GM21381 (cell line): ENCODE measurements around the gene KCNT1.
"Not testable (repeated sequence)": the region's sequence is repeated elsewhere in the genome, so short reads cannot be mapped to it uniquely, and the experiment has no call there.

Experiments
- ATAC-seq: cut with Tn5 transposase; IDR thresholded peaks from one replicate; pipeline ENCODE4 v1.9.1; 2021; ENCODE audit warnings: mild to moderate bottlenecking, moderate library complexity; ENCODE audit not compliant: unreplicated experiment

Gene KCNT1

DNA sequence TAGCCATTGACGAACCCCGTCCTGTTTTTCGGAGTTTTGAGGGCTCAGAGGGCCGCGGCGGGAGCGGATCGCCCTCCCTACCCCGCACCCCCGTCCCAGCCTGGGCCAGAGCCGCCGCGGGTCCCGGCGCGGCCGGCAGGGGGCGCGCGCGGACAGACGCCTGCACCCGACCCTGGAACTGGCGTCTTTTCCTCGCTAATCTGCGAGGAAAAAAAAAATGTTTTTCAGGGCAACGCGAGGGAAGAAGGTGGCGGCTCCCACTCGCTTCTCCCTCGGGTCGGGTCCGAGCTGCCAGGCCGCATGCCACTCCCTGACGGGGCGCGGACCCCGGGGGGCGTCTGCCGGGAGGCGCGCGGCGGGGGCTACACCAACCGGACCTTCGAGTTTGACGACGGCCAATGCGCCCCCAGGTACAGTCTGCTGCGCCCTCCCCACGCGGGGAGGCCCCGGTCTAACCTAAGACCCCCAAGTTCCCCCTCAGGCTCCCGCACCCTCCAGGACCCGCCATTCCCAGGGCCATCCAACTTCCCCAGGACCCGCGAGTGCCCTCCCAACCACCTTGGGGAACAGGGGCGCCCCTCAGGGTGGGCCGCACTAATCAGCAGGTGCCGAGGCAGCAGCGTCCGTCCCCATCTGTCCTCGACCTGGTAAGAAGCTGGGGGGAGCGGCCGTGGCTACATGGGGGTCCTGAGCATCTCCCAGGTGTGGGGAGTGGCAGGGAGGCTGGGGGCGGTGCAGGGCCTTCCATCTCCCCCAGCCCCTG is at the start of gene KCNT1:
KCNT1 (plus strand) TSS at position 227 of the 763 bp plus-strand sequence; CDS start at position 301, 74 bp downstream.
- ATAC-seq: no peak

DNA sequence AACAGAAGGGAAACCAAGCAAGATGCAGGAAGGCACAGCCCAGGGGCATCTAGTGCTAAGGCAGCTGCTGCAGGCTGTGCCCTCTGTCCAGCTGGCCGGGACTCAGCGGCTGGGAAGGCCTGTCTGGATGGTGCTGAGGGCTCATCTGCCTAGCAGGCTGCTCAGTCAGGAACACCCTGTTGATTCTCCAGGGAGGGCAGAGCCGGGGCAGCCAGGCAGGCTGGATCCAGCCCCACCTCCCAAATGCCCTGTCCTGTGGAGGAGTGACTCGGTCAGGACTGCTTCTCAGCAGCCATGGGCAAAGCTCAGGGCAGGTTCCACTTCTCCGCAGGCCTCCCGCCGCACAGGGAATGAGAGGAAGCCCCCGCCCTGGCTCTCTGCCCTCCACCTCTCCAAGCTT is 46.7 kb upstream of the KCNT1 start:
- no peak for ATAC-seq

DNA sequence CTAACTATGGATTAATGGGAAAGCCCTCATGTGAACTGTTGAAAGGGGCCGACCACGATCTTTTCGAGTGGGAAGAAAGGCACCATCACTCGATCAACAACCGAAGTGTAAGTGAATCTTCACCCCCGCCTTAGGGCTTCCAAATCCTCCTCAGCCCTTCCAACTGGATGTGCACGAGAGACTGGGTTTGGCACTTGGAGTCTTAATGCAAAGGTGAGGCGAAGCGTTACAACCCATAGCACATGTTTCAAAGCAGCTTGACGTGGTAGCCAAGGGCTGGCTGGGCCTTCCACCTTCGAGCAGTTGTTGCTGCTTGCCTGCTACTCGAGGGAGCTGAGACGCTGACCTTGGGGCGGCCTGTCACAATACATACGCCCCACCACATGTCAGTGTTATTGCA is 44.6 kb upstream of the KCNT1 start:
- no peak for ATAC-seq

DNA sequence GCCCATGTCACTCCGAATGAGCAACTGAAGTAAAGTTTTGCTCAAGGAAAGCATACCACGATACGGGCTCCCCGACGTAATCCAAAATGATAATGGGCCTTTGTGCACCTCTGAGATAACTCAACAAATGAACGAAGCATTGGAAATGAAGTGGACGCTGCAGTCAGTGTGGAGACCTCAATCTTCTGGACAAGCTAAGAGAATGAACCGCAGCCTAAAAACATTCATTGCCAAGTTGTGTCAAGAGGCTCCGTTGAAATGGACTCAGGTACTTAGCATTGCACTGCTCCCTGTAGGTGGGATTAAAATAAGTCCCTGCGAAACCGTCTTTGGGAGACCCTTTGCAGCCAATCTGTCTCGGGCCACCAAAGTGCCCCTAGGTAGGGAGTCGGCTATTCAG is 42.7 kb upstream of the KCNT1 start:
- no peak for ATAC-seq

DNA sequence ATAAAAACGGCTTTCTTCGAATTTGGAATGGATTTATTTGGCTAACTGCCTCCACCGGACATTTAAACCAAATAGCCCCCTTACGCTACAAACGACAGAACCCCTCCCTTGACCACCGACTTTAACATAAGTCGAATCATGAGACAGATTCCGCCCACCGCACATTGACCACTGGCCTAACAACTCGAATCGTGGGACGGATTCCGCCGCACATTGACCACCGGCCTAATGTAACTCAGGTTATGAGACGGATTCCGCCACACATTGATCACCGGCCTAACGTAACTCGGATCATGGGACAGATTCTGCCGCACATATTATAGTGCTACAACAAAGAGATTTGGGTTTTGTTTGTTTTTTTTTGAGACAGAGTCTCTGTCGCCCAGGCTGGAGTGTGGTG is 41.6 kb upstream of the KCNT1 start:
- no peak for ATAC-seq

DNA sequence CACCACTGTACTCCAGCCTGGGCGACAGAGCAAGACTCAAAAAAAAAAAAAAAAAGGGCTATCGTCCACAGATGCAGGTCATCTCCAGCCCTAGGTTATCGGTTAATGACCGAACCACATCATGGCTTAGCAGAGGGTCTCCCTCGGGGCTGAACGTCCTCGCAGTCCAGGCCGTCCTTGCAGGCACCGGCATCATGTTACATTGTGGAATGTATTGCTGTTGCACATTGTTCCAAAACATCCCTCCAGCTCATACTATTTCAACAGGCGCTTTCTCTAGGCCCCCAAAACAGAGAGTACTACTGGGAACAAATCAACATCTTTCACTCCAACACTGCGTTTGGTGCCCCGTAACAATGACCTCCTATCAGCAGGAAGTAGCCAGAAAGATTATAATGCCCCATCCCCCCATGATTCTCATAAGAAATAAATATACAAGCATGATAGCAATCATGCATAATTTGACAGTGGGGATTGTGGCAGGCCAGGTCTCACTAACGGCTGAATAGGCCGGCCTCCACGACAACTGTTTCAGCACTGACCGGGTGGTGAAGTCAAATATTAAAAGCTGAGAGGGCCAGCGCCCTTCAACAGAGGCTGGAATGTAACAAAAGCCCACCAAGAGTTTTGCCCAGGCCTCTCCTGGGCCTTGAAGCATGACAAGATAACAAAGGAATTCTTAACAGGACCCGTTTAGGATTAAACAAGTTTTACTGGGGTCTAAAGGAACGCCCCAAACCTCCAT is 40.0 kb upstream of the KCNT1 start:
- ATAC-seq: no peak

- no peak for ATAC-seq
Measured at GRCh38 chr9:135662758-135663450, 39.1 kb upstream of the KCNT1 start, which contains the start of gene LCN9. LCN9 (plus strand) TSS chr9:135663309; CDS start chr9:135663322, 13 bp downstream.

- no peak for ATAC-seq
Measured at GRCh38 chr9:135663451-135663770, 38.6 kb upstream of the KCNT1 start.

DNA sequence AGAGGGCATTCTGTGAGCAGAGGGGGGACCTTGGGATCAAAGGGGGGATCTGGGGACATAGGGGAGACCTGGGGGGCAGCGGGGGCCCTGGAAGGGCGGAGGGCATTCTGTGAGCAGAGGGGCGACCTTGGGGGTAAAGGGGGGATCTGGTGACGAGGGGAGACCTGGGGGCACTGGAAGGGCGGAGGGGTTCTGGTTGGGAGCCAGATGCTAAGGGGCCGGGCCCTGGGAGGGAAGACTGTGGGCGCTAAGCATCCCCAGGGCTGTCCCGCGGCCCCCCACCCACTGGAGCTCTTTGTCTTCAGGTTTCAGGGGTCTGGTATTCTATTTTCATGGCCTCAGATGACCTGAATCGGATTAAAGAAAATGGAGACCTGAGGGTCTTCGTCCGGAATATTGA is 38.1 kb upstream of the KCNT1 start:
- no peak for ATAC-seq

GRCh38 chr9:135664266-135664665 is 37.7 kb upstream of the KCNT1 start:
- no peak for ATAC-seq

DNA sequence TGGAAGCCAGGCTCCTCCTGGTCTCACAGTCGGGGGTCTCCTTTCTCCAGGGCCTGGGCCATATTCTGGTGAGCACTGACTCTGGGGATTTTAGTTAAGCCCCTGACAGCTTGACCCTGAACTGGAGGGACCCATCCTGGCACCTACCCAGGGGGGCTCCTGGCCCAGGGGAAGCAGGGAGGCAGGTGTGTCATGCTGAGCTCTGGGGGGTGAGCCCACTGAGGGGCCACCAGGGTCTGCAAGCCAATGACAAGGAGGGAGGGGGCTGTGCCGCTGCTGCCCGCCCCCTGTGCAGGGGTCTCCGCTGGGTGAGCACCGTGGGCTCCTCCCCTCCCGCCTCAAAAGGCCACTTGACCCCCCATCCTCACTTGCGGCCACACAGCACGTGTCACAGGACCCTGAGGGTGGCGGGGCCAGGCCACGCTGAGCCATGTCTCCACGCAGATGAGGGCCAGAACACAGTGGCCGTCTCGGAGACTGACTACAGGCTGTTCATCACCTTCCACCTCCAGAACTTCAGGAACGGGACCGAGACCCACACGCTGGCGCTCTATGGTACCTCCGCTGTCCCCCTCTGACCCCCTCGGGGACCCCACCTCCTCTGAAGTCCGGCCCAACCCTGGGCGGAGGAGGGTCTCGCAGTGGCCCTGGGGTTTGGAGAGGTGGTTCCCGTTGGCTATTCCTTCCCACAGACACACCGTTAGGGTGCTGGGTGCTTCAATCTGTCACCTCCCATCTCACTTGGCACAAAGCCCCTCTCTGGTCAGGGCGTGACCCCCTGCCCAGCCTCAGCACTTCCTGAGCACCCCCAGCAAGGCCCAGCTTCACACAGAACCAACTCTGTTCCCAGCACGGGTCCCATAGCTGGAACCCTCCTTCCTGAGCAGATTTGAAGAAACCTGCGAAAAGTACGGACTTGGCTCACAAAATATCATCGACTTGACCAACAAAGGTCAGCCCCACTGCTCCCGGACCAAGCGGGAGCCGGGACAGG is 36.9 kb upstream of the KCNT1 start:
- ATAC-seq: no peak

DNA sequence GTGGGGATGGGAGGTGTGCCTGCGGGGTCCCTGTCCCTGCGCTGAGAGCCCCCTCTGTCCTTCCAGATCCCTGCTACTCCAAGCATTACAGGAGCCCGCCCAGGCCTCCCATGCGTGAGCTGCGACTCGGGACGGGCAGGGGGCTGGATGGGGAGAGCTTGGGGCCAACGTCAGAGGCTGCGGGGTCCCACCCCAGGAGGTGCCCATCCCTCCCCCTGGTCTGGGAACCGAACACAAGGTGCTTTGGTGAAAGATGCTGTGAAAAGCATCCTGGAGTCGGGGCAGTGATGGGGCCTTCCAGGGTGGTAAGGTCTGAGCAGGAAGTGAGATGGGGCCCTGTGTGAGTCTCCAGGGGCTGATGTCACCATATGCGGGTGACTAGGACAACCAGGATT is 36.2 kb upstream of the KCNT1 start:
- no peak for ATAC-seq

DNA sequence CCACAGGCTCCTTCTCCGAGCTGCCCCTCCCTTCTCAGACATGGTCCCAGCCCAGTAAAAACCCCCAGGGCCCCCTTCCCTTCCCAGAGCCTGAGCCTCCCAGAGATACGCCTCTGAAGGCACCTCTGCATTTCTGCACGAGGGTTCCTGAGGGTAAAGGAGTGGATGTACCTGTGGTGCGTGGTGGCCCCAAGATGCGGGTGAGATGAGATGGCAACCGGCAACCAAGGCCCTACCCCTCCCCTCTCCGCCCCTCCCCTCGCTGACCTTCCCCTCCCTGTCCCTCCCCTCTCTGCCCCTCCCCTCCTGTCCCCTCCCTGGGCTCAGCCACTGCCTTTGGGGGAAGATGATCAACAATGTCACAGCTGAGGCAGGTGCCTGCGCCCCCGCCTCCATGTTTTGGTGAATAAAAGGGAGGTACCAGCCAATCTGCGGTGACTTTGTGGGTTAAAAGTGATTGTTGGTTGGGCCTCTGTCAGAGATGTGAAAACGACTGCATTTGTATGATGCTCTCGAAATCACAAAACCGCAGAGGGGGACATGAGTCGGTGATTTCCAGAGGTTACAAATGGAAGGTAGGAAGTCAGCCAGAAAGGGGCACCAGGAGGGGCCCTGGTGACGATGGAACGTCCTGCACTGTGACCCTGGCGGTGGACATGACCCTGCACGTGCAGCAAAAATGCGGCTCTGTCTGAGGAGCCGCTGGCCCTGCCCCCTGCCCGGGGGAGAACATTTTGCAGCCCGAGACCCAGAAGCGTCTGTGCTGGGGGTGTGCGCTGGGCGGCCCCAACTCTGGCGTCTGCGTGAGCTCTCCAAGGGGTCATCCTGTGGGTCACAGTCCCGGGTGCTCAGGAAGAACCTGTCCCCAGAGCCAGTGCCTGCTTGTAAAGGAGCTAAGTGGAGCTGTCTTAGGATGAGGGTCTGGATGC is 35.2 kb upstream of the KCNT1 start:
- no peak for ATAC-seq

DNA sequence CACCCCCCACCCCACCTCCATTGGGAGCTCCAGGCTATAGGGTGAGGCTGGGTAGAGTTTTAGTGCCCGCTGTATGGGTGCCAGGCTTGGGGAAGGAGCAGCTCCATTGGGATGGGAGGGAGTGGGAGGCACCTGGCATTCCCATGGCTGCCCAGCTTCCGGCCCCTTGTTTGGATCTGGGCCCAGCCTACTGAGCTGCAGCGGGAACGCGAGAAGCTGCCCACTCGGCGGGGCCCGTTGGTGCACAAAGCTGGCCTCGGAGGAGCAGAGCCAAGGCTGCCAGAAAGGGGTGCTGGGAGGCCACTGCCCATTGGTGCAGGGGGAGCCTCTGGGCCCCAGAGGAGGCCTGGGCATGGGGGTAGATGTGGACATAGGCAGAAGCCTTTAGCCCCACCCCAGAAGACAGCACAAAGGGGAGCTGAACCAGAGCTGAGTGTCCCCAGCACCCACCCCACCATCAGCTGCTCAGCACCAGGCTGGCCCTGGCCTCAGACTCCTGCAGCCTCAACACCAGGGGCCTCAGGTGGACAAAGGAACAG is 34.5 kb upstream of the KCNT1 start:
- no peak for ATAC-seq

DNA sequence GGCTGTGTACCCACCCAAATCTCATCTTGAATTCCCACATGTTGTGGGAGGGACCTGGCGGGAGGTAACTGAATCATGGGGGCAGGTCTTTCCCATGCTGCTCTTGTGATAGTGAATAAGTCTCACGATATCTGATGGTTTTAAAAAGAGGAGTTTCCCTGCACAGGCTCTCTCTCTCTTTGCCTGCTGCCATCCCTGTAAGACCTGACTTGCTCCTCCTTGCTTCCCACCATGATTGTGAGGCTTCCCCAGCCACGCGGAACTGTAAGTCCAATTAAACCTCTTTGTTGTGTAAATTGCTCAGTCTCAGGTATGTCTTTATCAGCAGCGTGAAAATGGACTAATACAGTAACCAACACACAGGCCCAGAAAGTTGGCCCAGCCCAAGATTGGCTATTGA is 33.0 kb upstream of the KCNT1 start:
- ATAC-seq: not testable (repeated sequence)

DNA sequence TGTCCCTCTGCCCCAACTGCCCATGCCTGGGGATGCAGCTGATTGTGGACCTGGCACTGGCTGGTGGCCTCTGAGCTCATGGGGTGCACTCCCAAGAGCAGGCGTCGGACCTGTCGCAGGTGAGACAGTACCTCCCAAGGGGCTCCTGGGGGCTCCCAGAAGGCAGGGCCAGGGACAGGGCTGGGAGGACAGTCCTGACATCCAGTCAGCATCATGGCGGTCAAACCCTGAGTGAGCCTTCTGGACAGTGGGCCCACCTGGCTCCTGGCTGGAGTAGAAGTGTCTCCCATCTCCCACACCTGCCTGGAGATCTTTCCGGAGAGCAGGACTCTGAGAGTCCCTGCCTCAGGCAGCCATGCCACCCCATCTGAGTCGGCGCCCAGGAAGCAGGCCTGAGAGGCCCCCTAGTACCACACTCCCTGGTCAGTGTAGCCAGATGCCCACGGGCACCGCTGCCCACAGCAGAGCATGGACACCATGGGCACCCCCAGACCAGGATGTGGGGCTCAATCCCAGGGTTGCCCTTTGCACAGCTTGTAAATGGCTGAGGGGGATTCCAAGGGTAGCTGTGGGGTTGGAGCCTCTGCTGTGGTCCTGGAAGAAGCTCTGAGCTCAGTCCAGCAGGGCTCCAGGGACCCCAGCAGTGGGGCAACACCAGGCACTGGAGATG is 32.2 kb upstream of the KCNT1 start:
- no peak for ATAC-seq

DNA sequence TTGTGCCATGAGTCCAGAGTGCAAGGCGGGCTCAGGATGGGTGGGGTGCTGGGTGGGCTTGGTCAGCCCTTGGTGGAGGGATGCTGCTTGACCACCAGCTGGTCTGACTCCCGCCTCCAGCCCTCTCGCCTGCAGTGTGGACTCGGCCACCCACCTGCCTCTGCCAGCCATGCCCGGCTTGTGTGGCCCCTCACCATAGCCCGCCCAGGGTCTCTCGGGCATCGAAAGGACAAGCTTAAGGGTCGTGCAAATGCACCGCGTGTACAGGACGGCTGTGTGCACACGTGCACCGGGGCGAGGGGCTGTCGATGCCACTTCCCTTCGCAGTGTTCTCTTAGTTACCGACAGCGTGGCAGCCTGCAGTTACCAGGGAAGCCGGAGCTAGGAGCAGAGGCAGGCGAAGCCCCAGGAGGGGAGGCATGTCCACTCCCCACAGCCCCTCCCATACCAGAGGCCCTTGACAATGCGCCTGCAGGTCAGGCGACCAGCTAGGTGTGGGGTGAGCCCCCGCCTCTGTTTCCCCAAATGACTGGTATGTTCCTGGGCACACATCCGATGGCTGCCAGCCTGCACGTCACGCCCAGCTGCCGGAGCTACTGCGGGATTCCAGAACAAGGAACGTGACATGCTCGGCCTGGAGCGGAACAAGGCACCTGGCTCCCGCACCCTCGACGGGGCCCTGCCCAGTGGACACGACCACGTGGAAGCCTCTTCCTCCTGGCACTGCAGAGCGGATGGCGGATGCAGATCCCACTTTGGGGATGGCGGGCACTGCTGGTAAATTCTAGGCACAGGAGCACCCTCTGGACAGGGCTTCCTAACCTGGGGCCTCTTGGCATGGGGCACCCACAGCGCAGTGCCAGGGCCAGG is 31.0 kb upstream of the KCNT1 start:
- ATAC-seq: no peak

DNA sequence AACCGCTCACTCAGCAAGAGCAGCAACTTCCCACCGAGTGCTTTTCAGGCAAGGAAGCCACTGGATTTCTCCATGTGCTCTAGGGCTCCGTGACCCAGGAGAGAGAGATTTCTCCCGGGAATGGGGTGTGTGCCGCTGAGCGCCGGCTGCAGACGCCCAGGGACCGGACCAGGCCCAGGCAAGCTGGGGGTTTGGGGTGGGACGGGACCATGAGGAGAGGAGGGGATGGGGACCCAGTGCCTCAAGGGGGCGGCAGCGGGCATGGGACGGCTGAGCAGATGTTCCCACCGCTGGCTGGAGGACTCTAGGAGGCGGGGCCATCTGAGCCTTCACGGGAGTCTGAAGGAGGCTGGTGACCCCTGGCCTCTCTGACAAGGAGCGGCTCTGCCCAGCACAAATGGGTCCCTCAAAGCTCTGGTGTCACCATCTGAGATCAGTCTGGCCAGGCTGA is 30.4 kb upstream of the KCNT1 start:
- no peak for ATAC-seq
